ENCODE results near the gene FAM120AOS.

DNA sequence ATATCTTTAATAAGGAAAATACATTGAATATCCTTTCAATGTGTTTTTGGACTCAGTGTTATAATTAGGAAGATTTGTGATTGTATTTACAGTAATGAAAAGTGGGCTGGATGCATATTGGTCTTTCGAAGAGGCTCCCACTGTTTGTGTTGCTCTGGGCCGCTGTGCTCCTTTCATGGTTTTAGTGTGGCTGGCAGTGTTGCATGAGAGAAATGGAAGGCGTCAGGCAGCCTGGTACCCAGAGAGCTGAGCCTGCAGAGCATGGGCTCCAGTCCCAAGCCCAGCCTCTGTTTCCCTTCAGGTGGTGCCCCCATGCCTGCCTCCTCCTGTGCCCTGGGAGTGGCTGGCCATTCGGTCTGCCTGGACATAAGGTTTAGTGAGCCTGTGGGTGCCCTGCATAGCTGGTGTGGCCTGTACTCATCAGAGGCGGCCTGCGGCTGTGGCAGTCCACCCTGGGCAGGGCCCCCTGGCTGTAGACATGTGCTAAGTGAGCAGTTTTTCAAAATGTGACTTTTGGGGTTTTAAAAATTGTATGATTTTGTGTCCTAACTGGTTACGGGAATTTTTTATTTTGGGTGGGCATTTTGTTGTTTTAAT, 27.4 kb upstream of the FAM120AOS start:
- TF ChIP-seq, protein P1, sequence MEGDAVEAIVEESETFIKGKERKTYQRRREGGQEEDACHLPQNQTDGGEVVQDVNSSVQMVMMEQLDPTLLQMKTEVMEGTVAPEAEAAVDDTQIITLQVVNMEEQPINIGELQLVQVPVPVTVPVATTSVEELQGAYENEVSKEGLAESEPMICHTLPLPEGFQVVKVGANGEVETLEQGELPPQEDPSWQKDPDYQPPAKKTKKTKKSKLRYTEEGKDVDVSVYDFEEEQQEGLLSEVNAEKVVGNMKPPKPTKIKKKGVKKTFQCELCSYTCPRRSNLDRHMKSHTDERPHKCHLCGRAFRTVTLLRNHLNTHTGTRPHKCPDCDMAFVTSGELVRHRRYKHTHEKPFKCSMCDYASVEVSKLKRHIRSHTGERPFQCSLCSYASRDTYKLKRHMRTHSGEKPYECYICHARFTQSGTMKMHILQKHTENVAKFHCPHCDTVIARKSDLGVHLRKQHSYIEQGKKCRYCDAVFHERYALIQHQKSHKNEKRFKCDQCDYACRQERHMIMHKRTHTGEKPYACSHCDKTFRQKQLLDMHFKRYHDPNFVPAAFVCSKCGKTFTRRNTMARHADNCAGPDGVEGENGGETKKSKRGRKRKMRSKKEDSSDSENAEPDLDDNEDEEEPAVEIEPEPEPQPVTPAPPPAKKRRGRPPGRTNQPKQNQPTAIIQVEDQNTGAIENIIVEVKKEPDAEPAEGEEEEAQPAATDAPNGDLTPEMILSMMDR (conservative IDR thresholded peaks at IDR 0.05) = no peak
- TF ChIP-seq ZFX (IDR thresholded peaks at IDR 0.05) = no peak

Data from C4-2B (cell line).